ENCODE data around the gene MIOX.

DNA sequence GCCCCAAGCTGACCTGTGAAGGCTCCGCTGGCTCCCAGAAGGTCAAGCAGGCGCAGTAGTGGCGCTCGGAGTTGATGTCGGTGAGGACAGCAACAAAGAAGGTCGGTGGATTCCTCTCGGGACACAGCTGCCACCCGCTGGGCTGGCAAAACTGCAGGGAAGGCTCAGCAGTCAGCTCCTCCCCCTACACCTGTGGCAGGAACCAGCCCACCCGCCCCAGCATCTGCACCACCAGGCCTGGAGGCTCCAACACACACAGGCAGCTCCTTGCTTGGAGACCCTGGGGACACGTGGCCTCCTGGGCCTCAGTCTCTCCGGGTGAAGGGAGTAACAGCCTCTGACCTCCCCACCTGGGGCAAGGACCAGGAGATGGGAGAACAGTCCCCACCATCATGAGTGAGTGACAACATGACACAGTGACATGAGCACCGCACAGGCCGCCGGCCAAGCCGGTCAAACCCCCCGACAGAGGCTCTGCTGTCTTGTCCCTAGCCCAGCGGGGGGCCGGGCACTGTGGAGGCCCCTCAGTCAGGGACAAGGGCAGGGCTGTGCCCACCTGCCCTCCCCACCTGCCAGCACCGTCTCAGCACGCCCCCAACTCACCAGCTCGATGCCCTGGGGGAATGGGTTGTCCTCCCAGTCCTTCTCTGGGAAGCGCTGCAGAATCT lies 18.8 kb upstream of the MIOX start:
- TF ChIP-seq POLR2AphosphoS5 (IDR thresholded peaks at IDR 0.05; ENCODE audit: low read depth, low read length) (no peak), SIN3A (IDR thresholded peaks at IDR 0.05; ENCODE audit: low read depth) (no peak), EZH2 (IDR thresholded peaks at IDR 0.05) (no peak), POLR2A (IDR thresholded peaks at IDR 0.05; ENCODE audit: borderline replicate concordance, extremely low read depth, insufficient read depth, insufficient read length) (no peak), RAD21 (IDR thresholded peaks at IDR 0.05; ENCODE audit: low read depth) (no peak), ZNF274 (IDR thresholded peaks at IDR 0.05; ENCODE audit: low read depth, low read length) (no peak), YY1 (IDR thresholded peaks at IDR 0.05; ENCODE audit: extremely low read depth, insufficient replicate concordance, low read depth, low read length) (no peak), EZH2phosphoT487 (IDR thresholded peaks at IDR 0.05; ENCODE audit: borderline replicate concordance) (no peak)
- TF ChIP-seq, protein P1, sequence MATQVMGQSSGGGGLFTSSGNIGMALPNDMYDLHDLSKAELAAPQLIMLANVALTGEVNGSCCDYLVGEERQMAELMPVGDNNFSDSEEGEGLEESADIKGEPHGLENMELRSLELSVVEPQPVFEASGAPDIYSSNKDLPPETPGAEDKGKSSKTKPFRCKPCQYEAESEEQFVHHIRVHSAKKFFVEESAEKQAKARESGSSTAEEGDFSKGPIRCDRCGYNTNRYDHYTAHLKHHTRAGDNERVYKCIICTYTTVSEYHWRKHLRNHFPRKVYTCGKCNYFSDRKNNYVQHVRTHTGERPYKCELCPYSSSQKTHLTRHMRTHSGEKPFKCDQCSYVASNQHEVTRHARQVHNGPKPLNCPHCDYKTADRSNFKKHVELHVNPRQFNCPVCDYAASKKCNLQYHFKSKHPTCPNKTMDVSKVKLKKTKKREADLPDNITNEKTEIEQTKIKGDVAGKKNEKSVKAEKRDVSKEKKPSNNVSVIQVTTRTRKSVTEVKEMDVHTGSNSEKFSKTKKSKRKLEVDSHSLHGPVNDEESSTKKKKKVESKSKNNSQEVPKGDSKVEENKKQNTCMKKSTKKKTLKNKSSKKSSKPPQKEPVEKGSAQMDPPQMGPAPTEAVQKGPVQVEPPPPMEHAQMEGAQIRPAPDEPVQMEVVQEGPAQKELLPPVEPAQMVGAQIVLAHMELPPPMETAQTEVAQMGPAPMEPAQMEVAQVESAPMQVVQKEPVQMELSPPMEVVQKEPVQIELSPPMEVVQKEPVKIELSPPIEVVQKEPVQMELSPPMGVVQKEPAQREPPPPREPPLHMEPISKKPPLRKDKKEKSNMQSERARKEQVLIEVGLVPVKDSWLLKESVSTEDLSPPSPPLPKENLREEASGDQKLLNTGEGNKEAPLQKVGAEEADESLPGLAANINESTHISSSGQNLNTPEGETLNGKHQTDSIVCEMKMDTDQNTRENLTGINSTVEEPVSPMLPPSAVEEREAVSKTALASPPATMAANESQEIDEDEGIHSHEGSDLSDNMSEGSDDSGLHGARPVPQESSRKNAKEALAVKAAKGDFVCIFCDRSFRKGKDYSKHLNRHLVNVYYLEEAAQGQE (IDR thresholded peaks at IDR 0.05; ENCODE audit: low read depth), result no peak
- TF ChIP-seq, protein P2, sequence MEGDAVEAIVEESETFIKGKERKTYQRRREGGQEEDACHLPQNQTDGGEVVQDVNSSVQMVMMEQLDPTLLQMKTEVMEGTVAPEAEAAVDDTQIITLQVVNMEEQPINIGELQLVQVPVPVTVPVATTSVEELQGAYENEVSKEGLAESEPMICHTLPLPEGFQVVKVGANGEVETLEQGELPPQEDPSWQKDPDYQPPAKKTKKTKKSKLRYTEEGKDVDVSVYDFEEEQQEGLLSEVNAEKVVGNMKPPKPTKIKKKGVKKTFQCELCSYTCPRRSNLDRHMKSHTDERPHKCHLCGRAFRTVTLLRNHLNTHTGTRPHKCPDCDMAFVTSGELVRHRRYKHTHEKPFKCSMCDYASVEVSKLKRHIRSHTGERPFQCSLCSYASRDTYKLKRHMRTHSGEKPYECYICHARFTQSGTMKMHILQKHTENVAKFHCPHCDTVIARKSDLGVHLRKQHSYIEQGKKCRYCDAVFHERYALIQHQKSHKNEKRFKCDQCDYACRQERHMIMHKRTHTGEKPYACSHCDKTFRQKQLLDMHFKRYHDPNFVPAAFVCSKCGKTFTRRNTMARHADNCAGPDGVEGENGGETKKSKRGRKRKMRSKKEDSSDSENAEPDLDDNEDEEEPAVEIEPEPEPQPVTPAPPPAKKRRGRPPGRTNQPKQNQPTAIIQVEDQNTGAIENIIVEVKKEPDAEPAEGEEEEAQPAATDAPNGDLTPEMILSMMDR (IDR thresholded peaks at IDR 0.05 in 2 of 3, conservative IDR thresholded peaks at IDR 0.05 in 1 of 3; ENCODE audit: borderline replicate concordance in 1 of 3, insufficient read depth in 1 of 3, low read depth in 2 of 3, low read length in 2 of 3), result no peak
- TF ChIP-seq, protein P3, sequence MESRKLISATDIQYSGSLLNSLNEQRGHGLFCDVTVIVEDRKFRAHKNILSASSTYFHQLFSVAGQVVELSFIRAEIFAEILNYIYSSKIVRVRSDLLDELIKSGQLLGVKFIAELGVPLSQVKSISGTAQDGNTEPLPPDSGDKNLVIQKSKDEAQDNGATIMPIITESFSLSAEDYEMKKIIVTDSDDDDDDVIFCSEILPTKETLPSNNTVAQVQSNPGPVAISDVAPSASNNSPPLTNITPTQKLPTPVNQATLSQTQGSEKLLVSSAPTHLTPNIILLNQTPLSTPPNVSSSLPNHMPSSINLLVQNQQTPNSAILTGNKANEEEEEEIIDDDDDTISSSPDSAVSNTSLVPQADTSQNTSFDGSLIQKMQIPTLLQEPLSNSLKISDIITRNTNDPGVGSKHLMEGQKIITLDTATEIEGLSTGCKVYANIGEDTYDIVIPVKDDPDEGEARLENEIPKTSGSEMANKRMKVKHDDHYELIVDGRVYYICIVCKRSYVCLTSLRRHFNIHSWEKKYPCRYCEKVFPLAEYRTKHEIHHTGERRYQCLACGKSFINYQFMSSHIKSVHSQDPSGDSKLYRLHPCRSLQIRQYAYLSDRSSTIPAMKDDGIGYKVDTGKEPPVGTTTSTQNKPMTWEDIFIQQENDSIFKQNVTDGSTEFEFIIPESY (IDR thresholded peaks at IDR 0.05; ENCODE audit: extremely low read depth, insufficient replicate concordance, low read length), result no peak
- TF ChIP-seq, protein P4, sequence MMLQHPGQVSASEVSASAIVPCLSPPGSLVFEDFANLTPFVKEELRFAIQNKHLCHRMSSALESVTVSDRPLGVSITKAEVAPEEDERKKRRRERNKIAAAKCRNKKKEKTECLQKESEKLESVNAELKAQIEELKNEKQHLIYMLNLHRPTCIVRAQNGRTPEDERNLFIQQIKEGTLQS (IDR thresholded peaks at IDR 0.05), result no peak
- TF ChIP-seq, protein P5, sequence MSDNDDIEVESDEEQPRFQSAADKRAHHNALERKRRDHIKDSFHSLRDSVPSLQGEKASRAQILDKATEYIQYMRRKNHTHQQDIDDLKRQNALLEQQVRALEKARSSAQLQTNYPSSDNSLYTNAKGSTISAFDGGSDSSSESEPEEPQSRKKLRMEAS (IDR thresholded peaks at IDR 0.05), result no peak
